ENCODE results near the gene CCDC88C.
"Not testable (repeated sequence)": the region's sequence is repeated elsewhere in the genome, so short reads cannot be mapped to it uniquely, and the experiment has no call there.

The CCDC88C gene

DNA sequence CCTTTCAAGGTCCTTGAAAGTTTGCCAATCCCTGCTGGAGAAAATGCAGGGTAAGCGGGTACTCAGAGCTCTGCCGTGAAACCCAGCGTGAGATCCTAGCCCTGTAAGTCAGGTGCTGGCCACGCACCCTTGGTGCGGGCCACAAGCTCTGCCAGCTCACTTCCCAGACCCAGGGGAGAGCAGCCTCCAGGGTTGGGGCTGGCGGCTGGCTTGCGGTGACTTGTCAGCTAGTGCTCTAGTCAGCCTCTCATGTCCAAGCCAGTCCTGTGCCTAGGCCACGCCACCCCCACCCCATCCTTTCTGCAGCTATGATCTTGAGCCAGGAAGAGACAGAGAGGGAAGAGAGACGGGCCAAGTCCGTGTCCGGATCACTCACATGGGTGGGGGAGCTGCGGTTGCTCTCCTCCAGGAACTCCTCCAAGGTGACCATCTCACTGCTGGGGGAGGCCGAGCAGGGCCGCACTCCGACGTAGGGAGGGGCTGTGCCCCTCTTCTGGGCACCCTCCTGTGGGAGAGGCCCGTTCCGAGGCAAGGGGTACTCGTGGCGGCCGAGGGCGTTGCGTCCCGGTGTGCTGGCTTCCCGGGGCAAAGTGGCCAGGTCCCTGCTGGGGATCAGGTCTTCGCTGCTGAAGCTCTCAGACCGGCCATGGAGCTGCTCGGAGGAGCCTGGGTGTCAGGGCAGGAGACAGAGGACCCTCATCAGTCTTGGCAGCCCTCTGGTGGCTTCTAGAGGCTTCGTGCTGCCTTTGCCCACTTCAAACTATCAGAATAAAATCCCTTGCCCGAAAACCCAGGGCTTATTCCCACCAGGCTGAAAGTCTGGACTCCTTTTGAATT, 139.9 kb downstream of the CCDC88C start:
- FAIRE-seq: no peak
- no peak for DNase-seq (ENCODE audit: insufficient read length, low spot score)

DNA sequence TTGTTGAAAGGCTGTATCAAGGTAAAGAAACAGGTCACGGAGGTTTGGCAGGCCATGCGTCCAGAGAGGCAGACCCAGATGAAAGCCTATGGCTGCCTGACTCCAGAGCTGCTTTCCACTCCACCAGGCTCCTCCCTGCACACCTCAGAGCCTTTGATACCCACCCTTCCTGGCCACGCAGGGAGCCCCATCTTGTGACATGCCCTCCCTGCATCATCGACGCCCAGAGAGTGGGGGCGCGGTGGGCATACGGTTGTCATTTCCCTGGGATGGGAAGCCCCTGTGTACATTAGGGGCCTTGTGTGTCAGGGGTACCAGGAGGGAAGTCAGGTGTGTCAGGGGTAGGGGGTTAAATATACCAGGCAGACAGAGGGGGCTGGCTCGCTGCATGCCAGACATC, 142.8 kb downstream of the CCDC88C start:
- no peak for DNase-seq (ENCODE audit: insufficient read length, low spot score)
- FAIRE-seq: no peak

DNA sequence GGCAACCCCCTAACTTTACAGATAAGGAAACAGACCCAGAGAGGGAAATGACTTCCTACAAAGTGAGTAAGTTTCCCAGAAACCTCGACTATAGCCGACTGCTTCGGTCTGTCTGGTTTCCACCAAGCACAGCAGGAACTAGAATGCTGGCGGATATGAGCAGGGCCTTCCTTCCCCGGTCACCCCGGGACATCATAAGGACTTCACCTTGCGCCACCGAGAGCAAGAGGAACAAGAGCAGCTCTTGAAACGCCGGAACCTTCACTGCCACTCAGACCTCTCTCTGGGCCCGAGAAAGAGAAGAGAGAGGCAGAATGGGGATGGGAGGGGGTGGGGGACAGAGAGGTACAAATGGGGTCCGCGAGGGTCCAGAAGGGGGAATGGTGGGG, 143.7 kb downstream of the CCDC88C start:
- no peak for FAIRE-seq
- DNase-seq (ENCODE audit: insufficient read length, low spot score): no peak

DNA sequence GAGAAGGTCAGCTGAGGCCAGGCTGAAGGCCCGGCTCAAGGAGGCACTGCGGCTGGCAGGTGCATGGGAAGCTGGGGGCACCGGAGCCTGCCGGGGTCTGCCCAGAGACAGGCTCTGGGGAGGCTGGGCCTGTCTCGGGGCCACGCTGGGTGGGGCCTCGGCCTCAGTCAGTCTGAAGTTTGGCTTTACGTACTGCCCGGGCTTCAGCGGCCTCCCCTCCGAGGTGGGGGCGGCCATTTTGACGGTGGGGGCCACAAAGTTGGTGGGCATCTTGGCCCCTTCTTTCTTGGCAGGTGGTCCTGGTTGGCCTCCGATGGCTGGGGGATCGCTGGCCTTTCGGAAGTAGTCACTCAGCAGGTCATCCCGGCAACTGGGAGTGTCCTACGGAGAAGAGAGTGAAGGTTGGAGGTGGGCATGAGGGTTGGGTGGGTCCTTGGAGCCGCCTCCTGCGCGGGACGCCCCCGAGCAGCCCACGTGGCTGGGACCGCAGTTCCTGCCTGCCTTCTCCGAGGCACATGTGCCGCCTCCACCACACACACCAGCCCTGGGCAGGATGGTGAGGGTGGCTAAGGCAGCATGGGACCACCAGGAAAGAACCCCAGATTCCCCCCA, 144.2 kb downstream of the CCDC88C start:
- no peak for FAIRE-seq
- DNase-seq (ENCODE audit: insufficient read length, low spot score): no peak

DNA sequence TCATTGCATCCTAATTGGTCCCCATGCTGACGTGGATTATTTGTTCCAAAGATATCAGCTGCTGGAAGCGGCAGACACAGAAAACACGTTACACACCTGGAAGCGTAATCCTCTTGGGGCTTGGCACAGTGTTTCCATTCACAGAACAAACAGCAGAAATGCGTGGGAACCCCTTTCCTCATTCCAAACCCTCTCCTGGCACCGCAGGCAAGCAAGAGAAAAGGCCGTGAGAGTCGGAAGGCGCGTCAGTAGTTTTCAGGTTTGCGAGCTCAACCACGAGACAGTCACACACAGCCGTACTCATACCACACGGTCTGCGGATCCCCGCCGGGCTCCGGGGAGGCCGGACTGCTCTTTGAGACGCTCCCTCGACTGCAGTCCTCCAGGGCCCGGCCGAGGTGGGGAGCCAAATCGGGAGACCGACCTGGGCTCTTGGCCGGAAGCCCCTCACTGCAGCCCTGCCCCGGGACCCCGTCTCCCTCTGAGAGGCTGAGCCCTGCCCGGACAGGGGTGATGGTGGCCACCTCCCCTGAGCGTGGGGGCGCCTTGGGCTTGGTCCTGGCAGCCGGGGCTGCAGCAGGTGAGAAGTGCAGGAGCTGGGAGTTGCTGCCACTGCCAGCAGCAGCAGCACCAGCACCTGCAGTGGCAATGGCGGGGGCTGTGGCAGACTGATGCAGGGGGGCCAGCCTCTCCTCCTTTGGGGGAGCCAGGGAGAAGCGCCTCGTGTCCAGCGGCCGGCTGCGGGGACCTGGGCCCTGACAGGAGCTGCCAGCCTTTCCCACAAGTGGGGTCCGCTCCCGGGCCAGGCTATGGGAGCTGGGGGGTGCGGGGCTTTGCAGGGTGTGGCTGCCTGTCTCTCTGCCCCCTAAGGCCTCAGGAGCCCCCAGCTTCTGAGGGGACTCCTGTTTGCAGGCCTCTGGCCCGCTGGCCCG, 145.0 kb downstream of the CCDC88C start:
- no peak for DNase-seq (ENCODE audit: insufficient read length, low spot score)
- no peak for FAIRE-seq

DNA sequence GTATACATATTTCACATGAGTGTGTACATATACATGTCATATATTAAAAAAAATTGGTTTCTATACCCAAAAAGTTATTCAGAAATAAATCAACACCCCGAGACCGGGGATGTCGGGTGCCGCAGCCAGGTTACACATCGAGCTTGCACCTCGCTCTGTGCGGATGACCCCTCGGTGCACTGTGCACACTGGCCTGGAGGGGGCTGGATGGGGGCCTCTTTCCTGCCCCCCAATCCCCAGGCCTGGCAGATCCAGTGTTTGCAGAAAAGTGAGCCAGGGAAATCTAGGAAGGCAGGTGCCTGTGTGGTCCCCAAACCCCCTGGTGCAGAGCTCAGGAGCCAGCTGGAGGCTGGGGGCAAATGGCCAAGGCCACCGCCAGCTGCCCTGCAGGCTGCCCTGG, 146.0 kb downstream of the CCDC88C start:
- DNase-seq (ENCODE audit: insufficient read length, low spot score): no peak
- FAIRE-seq: no peak

DNA sequence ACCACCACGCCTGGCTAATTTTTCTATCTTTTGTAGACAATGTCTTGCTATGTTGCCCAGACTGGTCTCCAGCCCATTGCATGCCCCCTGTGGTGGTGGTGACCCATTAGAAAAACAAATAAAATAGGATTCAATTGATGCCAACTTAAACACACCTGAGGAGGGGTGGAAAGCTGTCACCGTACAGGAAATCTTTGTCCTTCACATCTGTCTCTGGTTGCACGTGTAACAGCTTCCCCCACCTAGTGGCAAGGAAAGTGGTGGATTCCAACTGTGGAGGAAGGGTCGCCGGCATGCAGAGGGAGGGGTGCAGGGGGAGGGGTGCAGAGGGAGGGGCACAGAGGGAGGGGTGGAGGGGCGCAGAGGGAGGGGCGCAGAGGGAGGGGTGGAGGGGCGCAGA, 147.0 kb downstream of the CCDC88C start:
- DNase-seq (ENCODE audit: insufficient read length, low spot score) (no peak), FAIRE-seq (no peak)

DNA sequence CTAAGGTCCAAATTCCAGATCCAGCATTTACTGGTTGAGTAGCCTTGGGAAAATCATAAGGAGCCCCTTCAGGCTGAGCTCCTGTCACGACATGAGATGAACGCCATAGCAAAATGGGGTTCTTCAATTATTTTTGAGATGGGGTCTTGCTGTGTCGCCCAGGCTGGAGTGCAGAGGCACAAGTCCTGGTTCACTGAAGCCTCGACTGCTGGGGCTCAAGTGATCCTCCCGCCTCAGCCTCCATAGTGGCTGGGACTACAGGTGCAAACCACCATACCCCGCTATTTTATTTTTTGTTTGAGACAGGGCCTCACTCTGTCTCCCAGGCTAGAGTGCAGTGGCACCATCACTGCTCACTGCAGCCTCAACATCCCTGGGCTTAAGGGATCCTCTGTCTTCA, 147.4 kb downstream of the CCDC88C start:
- no peak for FAIRE-seq
- no peak for DNase-seq (ENCODE audit: insufficient read length, low spot score)

DNA sequence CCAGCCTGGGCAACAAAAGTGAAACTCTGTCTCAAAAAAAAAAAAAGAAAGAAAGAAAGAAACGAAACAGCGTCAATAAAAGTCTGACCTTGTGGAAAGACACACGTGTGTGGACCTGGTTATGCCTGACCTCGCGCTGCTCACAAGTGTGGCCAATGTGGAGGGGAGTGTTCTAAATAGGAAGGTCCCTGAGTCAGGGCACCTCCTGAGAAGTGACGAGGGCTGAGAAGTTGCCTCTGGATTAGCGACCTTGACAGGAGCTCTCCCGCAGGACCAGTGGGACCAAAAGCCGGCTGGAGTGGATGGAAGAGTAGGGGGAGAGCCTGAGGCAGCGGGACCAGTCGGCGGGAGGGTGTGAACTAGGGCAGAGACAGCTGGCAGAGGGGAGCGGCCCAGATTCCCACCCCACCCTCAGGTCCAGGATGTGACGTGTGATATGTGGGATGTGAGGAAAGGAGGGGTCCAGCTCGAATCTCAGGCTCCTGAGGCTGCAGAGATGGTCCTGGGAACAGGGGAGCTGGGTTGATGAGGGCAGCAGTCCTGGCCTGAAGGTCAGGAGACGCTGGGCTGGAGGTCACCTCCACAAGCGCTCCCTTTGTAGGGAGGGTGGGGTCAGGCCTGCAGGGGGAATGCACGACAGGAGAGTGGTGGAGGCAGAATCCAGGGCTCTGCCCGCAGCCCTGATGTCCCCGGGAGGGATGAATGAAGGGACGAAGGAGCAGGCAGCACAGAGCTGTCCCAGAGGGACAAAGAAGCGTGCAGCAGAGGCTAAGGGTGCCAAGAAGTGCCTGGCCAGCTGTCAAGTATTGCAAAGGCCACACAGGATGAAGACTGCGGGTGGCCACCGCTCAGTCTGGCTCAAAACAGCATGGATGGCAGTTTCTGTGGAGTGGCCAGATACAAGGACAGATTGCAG, 148.3 kb downstream of the CCDC88C start:
- FAIRE-seq: no peak
- DNase-seq (ENCODE audit: insufficient read length, low spot score): no peak

DNA sequence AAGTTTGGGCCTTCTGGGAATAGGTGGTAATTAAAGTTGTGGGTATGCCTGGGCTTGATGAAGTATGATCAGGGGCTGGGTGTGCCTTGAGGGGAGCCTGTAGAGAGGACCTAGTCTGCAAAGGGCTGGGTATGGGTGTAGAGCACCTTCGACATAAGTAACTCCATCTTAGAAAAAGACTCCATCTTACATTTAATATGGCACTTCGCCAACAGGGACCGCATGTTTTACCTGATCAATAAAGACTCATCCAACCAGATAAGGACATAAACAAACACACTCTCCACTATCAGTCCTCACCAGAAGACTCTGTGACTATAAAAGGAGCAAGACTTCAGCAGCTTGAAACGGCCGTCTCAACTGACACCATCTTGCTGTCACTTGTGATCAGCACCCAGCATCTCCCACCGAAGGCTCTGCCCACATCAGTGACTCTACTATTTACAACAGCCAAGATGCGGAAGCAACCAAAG, 149.6 kb downstream of the CCDC88C start:
- DNase-seq (ENCODE audit: insufficient read length, low spot score) (no peak), FAIRE-seq (no peak)

DNA sequence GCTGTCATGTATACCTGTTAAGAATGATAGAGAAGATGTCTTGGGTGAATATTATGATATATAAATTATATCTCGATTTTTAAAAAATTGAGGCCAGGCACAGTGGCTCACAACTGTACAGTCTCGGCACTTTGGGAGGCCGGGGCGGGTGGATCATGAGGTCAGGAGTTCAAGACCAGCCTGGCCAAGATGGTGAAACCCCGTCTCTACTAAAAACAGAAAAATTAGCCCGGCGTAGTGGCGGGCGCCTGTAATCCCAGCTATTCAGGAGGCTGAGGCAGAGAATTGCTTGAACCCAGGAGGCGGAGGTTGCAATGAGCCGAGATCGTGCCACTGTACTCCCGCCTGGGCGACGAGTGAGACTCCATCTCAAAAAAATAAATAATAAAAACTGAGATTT, 151.3 kb downstream of the CCDC88C start:
- FAIRE-seq; DNase-seq (ENCODE audit: insufficient read length, low spot score): not testable (repeated sequence)

DNA sequence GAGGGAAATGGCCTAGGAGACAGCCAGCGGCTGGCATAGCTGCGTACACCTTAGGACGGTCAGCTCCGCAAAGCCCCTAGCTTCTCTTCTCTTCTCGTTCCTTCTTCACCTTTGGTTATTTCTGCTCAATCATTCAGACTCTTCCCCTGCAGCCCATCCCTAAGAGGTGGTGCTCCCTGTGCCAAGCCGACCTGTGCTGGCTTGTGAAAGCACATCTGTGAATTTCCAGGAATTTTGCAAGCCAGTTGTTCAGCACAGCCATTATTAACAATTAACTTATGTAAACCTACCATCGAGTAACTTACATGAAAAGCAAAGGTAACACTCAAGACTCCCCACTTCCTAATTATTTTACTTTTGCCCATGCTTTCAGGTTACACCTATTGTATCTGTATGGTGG, 152.2 kb downstream of the CCDC88C start:
- no peak for DNase-seq (ENCODE audit: insufficient read length, low spot score)
- FAIRE-seq: no peak

DNA sequence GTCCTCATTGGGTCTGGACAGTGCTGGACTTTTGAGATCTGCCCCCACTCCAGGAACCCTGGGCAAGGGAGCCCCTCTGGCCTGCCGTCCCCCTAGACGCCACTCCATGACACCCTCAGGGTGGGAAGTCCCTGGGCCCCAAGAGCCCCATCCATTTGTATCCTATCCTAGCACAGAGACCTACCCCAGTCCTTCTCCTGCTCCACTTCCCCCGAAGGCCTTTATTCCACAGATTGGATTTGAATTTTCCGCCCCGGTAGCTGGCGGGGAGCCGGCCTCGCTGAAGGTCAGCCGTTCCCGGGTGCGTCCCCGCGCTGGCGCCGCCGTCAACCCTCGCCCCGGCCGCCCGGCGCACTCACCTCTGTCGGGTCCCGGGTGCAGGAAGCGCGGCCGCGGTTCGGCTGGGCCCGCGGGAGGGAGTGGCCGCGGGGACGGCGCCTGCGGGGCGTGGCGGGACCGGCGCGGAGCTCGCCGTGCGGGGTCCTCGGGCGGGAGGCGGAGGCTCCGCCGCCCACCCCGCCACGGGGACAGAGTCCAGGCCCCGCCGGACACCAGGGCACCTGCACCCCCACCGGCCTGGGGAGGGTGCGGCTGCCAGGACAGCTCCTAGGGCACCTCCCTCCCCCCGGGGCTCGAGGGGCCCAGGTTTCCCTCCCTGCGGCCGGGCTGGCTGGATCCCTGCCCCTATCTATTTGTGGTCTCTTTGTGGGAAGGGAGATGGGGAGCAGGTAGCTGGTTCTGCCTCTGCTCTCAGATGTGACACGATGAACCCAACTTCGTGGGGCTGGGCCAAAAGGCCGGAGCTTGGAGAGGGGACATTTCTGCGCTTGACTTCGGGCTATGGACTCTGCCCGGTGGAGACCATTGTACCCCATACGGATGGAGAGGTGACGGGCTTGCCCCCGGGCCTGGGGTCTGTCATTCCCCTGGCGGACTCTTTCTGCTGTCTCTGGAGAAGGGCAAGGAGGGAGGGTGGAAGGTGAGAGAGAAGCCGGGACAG, 153.2 kb downstream of the CCDC88C start:
- DNase-seq (ENCODE audit: insufficient read length, low spot score) (no peak), FAIRE-seq (no peak)

DNA sequence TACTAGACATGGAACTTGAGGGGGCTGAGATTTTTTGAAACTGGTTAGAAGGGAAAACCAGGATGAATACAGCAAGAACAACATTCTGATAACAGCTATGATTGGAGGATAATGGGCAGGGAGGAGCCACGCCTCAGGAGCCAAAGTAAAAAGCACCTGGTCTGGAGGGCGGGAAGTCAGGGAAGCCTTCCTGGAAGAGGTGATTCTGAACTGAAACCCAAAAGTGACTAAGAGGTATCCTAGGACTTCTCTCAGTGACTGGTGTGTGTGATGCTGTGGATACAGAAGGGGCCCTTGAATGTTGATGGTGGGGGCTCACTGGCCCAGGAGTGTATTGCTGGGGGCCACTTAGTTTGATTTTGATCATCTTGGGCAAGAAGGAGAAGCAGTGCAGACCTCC, 154.3 kb downstream of the CCDC88C start:
- FAIRE-seq: no peak
- no peak for DNase-seq (ENCODE audit: insufficient read length, low spot score)

DNA sequence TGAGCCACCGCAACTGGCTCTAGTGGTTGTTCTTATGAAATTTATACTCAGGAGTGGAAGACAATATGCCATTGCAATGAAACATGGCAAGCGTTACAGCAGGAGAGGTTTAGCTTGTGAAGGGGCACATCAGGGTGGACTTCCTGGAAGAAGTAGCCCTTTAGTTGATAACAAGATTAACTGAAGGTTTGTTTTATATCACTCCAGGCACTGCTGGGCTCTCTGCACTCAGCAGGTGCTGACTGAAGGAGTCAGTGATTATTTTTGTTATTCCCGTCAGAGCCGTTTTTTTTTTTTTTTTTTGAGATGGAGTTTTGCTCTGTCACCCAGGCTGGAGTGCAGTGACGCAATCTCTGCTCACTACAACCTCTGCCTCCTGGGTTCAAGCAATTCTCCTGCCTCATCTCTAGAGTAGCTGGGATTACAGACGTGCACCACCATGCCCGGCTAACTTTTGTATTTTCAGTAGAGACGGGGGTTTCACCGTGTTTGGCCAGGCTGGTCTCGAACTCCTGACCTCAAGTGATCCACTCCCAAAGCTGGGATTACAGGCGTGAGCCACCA, 155.6 kb downstream of the CCDC88C start:
- no peak for FAIRE-seq

DNA sequence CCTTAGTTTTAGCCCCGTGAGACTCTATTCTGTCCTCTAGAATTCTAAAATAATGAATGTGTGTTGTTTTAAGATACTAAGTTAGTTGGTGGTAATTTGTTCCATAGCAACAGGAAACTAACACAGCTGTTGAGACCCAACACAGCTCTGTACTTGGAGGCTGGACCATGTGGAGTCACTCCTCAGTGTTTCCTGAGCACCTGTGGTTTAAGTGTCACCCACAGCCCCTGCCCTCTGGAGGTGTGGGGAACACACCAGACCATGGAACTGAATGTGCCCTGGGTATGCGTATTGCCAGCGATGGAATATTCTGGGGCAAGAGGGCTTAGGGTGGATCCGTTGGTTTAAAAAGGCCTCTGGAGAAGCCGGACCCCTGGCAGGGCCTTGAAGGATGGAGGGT, 156.5 kb downstream of the CCDC88C start:
- DNase-seq (ENCODE audit: insufficient read length, low spot score) (no peak), FAIRE-seq (no peak)

More for the DNA sequence above, 155.6 kb downstream of the CCDC88C start:
- no peak for DNase-seq (ENCODE audit: insufficient read length, low spot score)

DNA sequence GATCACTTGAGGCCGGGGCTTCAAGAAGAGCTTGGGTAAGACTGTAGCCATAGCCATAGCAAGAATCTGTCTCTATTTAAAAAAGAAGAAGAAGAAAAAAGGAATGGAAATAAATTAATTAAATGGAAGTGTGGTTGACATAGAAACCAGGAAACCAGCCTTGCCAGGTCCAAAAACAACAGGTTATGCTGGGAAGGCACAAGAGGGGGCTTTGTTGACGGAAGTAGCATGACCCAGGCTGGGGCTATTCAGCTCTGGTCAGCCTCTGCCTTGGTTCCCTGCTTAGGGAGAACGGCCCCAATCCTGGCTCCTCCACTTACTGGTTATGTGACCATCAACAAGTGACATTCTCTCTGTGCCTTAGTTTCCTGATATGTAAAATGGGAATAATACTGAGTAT, 158.7 kb downstream of the CCDC88C start:
- DNase-seq (ENCODE audit: insufficient read length, low spot score) (no peak), FAIRE-seq (no peak)

DNA sequence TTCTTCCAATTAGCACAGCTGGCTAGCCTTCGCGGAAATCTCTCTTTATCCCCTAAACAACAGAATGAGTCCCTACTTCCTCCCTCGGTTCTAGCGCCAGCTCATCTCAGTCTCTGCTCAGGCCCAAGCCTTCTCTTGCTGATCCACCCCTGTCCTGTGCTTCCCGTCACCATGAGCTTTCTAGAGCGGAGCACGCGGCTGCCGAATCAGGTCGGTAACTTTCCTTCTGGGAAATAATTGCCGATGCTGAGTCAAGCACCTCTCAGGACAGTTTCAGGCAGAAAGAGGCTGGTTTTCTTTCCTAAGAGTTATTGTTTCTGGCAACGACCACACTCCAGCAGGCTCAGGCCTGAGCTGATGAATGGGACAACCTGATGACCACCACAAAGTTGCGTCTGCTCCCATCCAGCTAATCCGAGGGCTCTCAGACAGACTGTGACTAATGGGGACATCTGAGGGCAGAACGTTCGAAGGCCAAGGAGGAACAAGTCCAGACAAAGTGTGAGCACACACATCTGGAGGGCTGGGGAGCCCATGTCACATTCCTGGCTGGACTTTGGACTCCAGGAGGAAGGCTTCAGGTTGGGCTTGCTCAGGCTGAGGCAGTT, 159.5 kb downstream of the CCDC88C start:
- FAIRE-seq (no peak), DNase-seq (ENCODE audit: insufficient read length, low spot score) (no peak)

Data from GM19239 (cell line).